NCI-H2196 treated with DMSO at 0.1 percent for 48 hours (cell line): ENCODE measurements around the gene MYBPC1.

Source experiments
- DNase-seq: peaks from one replicate; lab custom pipeline; 2025; ENCODE audit not compliant: unreplicated experiment; lab: John Stamatoyannopoulos, UW

MYBPC1 gene

GRCh38 chr12:101598483-101598882, 3.7 kb downstream of the MYBPC1 start:
- DNase-seq, result no peak

GRCh38 chr12:101599311-101599710, 4.5 kb downstream of the MYBPC1 start:
- DNase-seq, result no peak

- DNase-seq, result no peak
Measured at GRCh38 chr12:101599771-101600484, 5.2 kb downstream of the MYBPC1 start.

GRCh38 chr12:101604132-101604531, 9.4 kb downstream of the MYBPC1 start:
- DNase-seq, result no peak

GRCh38 chr12:101607894-101608293, 13.1 kb downstream of the MYBPC1 start:
- no peak for DNase-seq

- no peak for DNase-seq
Measured at GRCh38 chr12:101608301-101609133, 13.7 kb downstream of the MYBPC1 start.

- no peak for DNase-seq
Measured at GRCh38 chr12:101609198-101609597, 14.4 kb downstream of the MYBPC1 start.

DNA sequence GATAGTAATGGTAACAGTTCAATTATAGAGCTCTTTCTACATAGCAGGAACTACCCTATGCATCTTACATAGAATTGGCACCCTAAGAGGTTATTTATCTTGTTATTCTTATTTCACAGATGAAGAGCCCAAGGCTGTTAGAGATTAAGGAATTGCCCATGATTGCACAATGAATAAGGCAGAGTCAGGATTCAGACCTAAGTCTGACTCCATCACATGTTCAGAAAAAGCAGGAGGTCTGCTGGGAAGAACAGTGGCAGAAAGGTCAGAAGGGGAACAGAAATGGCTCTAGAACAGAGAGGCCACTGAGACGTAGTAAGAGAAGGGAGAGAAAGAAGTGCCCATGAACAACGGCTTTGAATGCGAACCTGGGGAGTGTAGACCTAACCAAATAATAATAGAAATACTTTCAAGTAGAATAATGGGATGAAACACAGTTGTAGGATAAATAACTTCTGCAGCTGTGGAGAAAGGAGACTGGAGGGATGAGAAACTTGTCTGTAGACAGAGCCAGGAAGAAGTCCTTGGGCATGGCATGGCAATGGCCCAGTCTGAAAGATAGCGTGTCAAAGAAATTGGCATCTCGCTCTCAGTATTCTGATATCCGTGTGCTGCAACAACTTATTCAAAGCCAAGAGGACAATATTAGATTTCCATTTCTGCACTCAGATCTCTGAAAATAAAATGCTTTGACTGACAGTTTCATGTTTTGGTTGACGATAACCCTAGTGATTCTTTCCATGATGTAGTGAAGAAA, 17.6 kb downstream of the MYBPC1 start:
- DNase-seq, result no peak

GRCh38 chr12:101616027-101616494, 21.3 kb downstream of the MYBPC1 start:
- no peak for DNase-seq

- no peak for DNase-seq
Measured at GRCh38 chr12:101619026-101619786, 24.4 kb downstream of the MYBPC1 start.

DNA sequence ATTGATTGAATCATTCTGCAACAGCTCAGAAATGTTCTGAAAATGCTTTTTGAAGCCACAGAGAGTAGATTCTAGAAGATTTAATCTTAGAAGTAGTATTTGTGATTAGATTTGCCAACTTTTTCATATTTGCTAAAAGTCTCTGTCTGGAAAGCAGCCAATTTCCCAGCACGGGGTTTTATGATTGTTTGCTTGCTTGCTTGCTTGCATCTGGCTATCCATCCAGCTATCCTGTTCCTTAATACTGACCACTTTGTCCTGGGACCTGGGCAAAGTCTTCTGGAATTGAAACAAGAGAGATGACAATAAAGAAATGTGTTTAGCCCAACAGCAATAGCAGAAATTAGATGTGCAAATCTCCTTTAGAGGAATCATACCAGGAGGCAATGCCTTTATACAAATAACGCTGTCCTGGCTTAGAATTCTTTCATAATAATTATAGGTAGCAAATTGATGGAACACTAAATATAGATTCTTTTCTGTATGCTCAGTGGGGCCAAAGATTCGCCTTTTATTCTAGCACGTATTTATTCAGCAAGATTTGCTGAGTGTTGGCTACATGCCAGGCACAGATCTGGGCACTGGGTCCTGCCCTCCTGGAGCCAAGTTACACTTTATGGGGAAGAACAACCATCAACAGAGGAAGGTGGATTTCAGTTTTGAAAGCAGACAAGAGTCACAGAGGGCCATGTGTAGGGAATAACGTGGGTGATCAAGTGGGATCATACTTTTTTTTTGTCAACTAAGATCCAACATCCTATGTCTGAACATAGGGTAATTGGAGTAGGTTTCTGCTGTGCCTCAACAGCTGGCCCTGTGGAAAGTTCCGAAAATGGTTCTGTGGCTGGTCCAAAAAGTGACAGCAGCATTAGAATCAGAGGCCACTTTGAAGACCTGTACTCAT, 25.3 kb downstream of the MYBPC1 start:
- no peak for DNase-seq

GRCh38 chr12:101620762-101621133, 26.0 kb downstream of the MYBPC1 start:
- DNase-seq, result no peak

- DNase-seq, result no peak
Measured at GRCh38 chr12:101628676-101629075, 33.9 kb downstream of the MYBPC1 start.

- DNase-seq, result no peak
Measured at GRCh38 chr12:101634724-101635123, 40.0 kb downstream of the MYBPC1 start.

- no peak for DNase-seq
Measured at GRCh38 chr12:101637936-101638335, 43.2 kb downstream of the MYBPC1 start.

GRCh38 chr12:101642115-101643067, 47.6 kb downstream of the MYBPC1 start:
- no peak for DNase-seq

- no peak for DNase-seq
Measured at GRCh38 chr12:101647711-101648110, 52.9 kb downstream of the MYBPC1 start.

DNA sequence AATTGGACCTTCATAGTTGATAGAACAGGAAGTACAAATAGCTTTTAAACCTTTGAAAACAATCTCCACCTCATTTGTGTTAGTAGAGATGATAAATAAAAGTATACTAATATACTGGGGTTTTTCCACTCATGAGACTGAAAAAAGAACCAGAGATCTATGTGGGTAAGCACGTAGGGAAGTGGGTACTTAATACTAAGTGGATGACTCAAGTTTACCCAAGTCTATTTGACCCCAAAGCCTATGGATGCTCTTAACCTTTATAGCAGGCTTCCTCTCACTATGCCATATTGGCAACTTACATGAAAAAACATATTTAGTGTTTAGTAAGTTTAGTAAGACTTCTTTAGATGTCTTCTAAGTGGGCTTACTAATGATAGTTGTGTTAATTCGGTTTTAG, 53.4 kb downstream of the MYBPC1 start:
- DNase-seq, result no peak
